ENCODE data around the gene CYB5R3. TPM values are rescaled to one million over a fixed set of nuclear protein-coding genes. Genes with fewer than 3 reads are reported as not detected.

Gene CYB5R3
- total RNA-seq, 2 donors from 2014 or later, result 265 to 288 TPM

DNA sequence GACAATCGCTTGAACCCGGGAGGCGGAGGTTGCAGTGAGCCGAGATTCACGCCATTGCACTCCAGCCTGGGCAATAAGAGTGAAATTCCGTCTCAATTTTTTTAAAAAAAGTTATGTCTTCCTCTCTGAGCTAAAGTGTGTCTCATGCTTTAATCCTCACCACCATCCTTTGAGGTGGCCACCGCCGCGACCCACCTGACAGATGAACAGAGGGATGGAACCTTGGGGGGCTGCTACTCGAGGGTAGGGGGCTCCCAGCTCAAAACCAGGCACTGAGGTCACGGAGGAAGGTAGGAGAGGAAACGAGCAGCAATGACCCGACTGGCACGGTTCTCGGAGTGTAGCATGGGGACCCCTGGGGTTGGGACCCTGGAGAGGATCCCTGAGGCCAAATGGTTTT lies 23.8 kb downstream of the CYB5R3 start:
- H3K27me3 ChIP-seq, result no peaks in the 10 kb centered on the region
- H3K36me3 ChIP-seq, result peaks cover 83% of the 10 kb centered on the region
- peaks cover 0 to 33% of the 10 kb centered on the region in 2 donors for H3K4me1 ChIP-seq
- no peak for DNase-seq (ENCODE audit: low spot score)
- H3K4me3 ChIP-seq, result no peak overlapping the region
- no peaks in the 10 kb centered on the region for H3K9me3 ChIP-seq
- H3K27ac ChIP-seq, result no peak overlapping the region
- TF ChIP-seq, protein P1, sequence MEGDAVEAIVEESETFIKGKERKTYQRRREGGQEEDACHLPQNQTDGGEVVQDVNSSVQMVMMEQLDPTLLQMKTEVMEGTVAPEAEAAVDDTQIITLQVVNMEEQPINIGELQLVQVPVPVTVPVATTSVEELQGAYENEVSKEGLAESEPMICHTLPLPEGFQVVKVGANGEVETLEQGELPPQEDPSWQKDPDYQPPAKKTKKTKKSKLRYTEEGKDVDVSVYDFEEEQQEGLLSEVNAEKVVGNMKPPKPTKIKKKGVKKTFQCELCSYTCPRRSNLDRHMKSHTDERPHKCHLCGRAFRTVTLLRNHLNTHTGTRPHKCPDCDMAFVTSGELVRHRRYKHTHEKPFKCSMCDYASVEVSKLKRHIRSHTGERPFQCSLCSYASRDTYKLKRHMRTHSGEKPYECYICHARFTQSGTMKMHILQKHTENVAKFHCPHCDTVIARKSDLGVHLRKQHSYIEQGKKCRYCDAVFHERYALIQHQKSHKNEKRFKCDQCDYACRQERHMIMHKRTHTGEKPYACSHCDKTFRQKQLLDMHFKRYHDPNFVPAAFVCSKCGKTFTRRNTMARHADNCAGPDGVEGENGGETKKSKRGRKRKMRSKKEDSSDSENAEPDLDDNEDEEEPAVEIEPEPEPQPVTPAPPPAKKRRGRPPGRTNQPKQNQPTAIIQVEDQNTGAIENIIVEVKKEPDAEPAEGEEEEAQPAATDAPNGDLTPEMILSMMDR (IDR thresholded peaks at IDR 0.05), result no peak

DNA sequence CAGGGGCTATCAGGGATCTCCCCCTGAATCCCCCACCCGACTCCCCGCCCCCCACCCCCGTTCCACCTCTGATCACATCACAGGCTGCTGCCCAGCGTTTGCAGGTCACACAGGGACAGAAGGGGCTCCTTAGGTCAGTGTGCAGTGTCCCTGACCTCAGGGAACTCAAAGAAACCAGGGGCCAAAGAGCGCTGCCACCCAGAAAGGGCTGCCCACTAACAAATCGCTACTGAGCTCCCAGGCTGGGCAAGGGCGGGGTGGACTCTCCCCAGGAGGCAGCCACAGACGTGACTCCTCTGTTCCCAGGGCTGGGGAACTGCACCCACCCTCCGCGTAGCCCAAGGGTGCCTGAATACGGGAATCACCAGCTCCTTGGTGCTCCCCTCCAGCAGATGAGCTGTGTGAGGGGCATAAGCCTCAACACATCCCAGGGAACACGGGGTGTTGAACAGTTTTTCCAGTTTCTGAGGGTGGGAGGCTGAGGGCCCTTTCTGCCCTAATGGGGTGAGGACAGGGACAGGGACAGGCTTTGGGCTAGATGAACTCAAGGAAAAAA lies 24.6 kb downstream of the CYB5R3 start:
- TF ChIP-seq, protein P1 (IDR thresholded peaks at IDR 0.05), result no peak
- DNase-seq (ENCODE audit: low spot score), result no peak
- Histone ChIP-seq H3K4me3 (no peak overlapping the region), H3K9me3 (no peaks in the 10 kb centered on the region), H3K27ac (peak overlapping the region; percentile 35 to 50), H3K36me3 (peaks cover 81% of the 10 kb centered on the region), H3K4me1 (peaks cover 0 to 33% of the 10 kb centered on the region in 2 donors), H3K27me3 (no peaks in the 10 kb centered on the region)

DNA sequence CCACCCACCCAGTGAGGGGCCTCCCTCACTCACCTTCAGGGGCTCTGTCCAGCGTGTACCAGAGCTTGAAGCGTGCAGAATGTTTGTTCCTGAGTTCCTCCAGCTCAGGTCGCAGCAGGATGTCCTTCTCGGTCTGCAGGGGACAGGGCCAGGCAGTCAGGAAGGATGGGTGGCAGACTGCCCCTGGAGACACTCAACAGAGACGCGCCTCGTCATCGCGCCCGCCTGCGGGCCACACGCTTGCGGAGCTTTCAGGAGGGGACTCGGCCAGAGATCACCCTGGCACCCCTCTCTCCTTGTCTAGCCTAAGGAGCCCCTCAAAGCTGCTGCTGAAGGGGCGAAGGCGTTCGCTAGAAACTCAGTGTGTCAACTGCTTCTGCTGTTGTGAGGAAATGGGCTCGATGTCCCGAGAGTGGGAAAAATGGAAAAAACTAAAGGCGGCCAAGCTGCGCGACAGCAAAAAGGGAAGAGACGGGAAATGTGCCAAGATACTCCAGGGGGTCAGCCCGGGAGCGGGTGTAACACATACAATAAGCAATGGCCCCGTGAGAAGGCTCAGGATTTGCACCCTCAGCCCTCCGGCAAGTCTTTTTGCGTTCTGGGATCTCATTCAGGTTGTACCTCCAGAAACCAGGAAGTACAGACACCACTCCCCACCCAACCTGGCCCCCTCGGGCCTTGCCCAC lies 25.3 kb downstream of the CYB5R3 start:
- H3K36me3 ChIP-seq, result peaks cover 81% of the 10 kb centered on the region
- no peak for DNase-seq (ENCODE audit: low spot score)
- peaks cover 0 to 33% of the 10 kb centered on the region in 2 donors for H3K4me1 ChIP-seq
- no peaks in the 10 kb centered on the region for H3K27me3 ChIP-seq
- no peaks in the 10 kb centered on the region for H3K9me3 ChIP-seq
- H3K4me3 ChIP-seq, result no peak overlapping the region
- TF ChIP-seq, protein P1 (IDR thresholded peaks at IDR 0.05), result no peak
- peak overlapping the region; percentile 35 to 50 for H3K27ac ChIP-seq

DNA sequence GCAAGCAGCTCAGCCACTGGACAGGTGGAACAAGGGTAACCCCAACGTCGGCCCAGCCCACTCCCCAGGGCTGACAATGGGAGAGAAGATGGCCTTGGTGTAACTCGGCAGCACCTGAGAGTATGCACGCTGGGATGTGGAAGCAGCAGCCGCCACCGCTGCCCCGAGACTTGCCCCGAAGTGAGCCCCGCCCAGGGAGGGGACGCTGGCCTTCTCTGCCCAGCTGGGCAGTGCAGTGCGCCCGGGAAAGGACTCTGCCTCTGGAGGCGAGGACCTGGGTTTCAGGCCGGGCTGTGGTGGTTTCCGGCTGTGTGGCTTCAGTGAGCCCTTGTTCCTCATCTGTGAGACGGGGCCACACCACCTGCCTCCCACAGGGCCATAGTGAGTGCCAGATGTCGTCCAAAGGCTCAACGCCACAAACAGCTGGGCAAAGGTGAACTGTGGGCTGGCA lies 25.9 kb downstream of the CYB5R3 start:
- H3K36me3 ChIP-seq, result peaks cover 76% of the 10 kb centered on the region

DNA sequence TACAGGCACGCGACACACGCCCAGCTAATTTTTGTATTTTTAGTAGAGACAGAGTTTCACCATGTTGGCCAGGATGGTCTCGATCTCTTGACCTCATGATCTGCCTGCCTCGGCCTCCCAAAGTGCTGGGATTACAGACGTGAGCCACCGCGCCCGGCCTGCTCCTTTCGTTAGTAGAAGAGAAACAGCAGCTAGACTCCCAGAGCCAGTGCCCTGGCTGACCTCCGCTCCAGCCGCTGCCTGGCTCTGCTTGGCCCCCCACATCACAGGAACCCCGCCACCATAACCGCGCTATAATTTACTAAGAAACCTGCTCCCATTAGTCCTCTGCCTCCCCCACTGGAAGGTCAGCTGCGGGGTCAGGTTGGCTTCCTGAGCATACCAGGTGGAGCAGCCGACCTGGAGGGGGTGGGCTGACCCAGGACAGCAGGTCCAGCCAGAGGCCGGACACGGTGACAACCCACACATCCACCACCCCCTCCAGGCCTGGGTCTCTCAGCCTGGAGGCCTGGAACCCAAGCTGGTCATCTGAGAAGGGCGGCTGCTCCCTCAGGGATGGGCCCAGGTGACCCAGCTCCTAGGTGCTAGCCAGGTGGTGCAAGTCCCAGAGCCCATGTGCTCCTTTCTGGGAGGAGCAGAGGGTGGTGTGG lies 27.0 kb downstream of the CYB5R3 start:
- Histone ChIP-seq H3K9me3 (no peaks in the 10 kb centered on the region), H3K27me3 (no peaks in the 10 kb centered on the region), H3K4me1 (peaks cover 0 to 39% of the 10 kb centered on the region in 2 donors), H3K36me3 (peaks cover 65% of the 10 kb centered on the region), H3K4me3 (no peak overlapping the region), H3K27ac (peak overlapping the region; percentile 37 to 63)
- DNase-seq (ENCODE audit: low spot score), result no peak
- TF ChIP-seq, protein P1 (IDR thresholded peaks at IDR 0.05), result no peak

More for the DNA sequence above, 25.9 kb downstream of the CYB5R3 start:
- DNase-seq (ENCODE audit: low spot score), result no peak
- H3K9me3 ChIP-seq, result no peaks in the 10 kb centered on the region
- no peaks in the 10 kb centered on the region for H3K27me3 ChIP-seq
- H3K4me1 ChIP-seq, result peaks cover 0 to 33% of the 10 kb centered on the region in 2 donors
- H3K4me3 ChIP-seq, result no peak overlapping the region
- TF ChIP-seq, protein P1 (IDR thresholded peaks at IDR 0.05), result no peak
- H3K27ac ChIP-seq, result peak overlapping the region; percentile 35 to 50

All from right atrium auricular region (tissue), 2 donors.